Hematopoietic multipotent progenitor cell treated with erythropoietin and hydrocortisone succinate and interleukin-3 and kit ligand, for 4 days (in vitro differentiated cells): ENCODE data around the gene RABGAP1L.

Experiments used
- DNase-seq: peaks from one replicate; pipeline ENCODE4 v3.0.0-alpha.2; 2015

Gene RABGAP1L

GRCh38 chr1:174954073-174954460 is 794.7 kb downstream of the RABGAP1L start:
- no peak for DNase-seq

- no peak for DNase-seq
Observed at GRCh38 chr1:174954671-174955669, 795.6 kb downstream of the RABGAP1L start.

- DNase-seq: no peak
Observed at GRCh38 chr1:174956086-174956485, 796.8 kb downstream of the RABGAP1L start.

- DNase-seq: no peak
Observed at GRCh38 chr1:174956976-174957375, 797.7 kb downstream of the RABGAP1L start.

GRCh38 chr1:174957829-174958228 is 798.5 kb downstream of the RABGAP1L start:
- no peak for DNase-seq

GRCh38 chr1:174958396-174958795 is 799.1 kb downstream of the RABGAP1L start:
- peak; percentile 58 for DNase-seq

- DNase-seq: no peak
Observed at GRCh38 chr1:174960362-174960761, 801.0 kb downstream of the RABGAP1L start.

GRCh38 chr1:174963529-174964125 is 804.3 kb downstream of the RABGAP1L start:
- peak; percentile 52 for DNase-seq

GRCh38 chr1:174964261-174964971 is 805.1 kb downstream of the RABGAP1L start:
- DNase-seq: peak; percentile 89

- peak; percentile 44 for DNase-seq
Observed at GRCh38 chr1:174964972-174965361, 805.6 kb downstream of the RABGAP1L start.

GRCh38 chr1:174965362-174966007 is 806.2 kb downstream of the RABGAP1L start:
- peak; percentile 52 for DNase-seq

- no peak for DNase-seq
Observed at GRCh38 chr1:174966008-174966572, 806.8 kb downstream of the RABGAP1L start.

GRCh38 chr1:174967845-174968705 is 808.8 kb downstream of the RABGAP1L start:
- no peak for DNase-seq

GRCh38 chr1:174968750-174969244 is 809.5 kb downstream of the RABGAP1L start:
- DNase-seq: peak; percentile 66

GRCh38 chr1:174969977-174970376 is 810.7 kb downstream of the RABGAP1L start:
- DNase-seq: no peak

- no peak for DNase-seq
Observed at GRCh38 chr1:174971466-174971865, 812.1 kb downstream of the RABGAP1L start.

GRCh38 chr1:174971902-174972301 is 812.6 kb downstream of the RABGAP1L start:
- no peak for DNase-seq

- no peak for DNase-seq
Observed at GRCh38 chr1:174974711-174975119, 815.4 kb downstream of the RABGAP1L start.

- DNase-seq: no peak
Observed at GRCh38 chr1:174975764-174976163, 816.4 kb downstream of the RABGAP1L start.

- DNase-seq: no peak
Observed at GRCh38 chr1:174976436-174977108, 817.3 kb downstream of the RABGAP1L start.
